Caco-2 (cell line): Measurements from ENCODE around the gene MAPK8IP3. TPM values are rescaled to one million over a fixed set of nuclear protein-coding genes. Genes with fewer than 3 reads are reported as not detected.
A peak's percentile ranks its signal among the peaks of the same experiment; 100 is the strongest.
"Not testable (repeated sequence)": the region's sequence is repeated elsewhere in the genome, so short reads cannot be mapped to it uniquely, and the experiment has no call there.

ENCODE experiments used
- BruUV-seq: library from RNA; stranded (reverse); fragments of 400-500 nt; replicated peaks from 2 replicates; lab custom pipeline; 2021; lab: Mats Ljungman, UMichigan
- CTCF ChIA-PET: fragments of 300-600 bp; sonication (Branson Sonifier 250); formaldehyde crosslinking; loops from one replicate; lab custom pipeline; 2022; ENCODE audit warnings: antibody characterized with exemption; lab: Charles Lee
- POLR2A ChIA-PET: fragments of 300-600 bp; sonication (Branson Sonifier 250); formaldehyde crosslinking; loops from one replicate; lab custom pipeline; 2022; ENCODE audit warnings: antibody characterized with exemption; lab: Charles Lee
- DNase-seq, 2 experiments: peaks; one replicate each; pipeline versions ENCODE4 v3.0.0 to v3.0.0-alpha.2; 2020 to 2022
- H3K27me3 ChIP-seq: replicated peaks from 2 replicates; pipeline ENCODE4 v1.6.0; 2011; ENCODE audit warnings: low read length; ENCODE audit not compliant: control insufficient read depth, insufficient read depth
- H3K36me3 ChIP-seq: 2 replicates; pipeline ENCODE4 v1.5.1; 2011; ENCODE audit warnings: low read length; ENCODE audit not compliant: control insufficient read depth, insufficient read depth
- H3K4me1 ChIP-seq: fragments of 250-450 bp; sonication (Bioruptor Pico); 2 replicates; pipeline ENCODE4 v1.5.1; 2020; ENCODE audit warnings: mild to moderate bottlenecking
- H3K4me3 ChIP-seq: 2 replicates; pipeline ENCODE4 v1.5.1; 2011; ENCODE audit warnings: low read depth, mild to moderate bottlenecking, control low read depth, low read length
- H3K9me3 ChIP-seq: fragments of 250-450 bp; sonication (Bioruptor Pico); 2 replicates; pipeline ENCODE4 v1.5.1; 2020; ENCODE audit warnings: mild to moderate bottlenecking, moderate library complexity
- H3K27ac Mint-ChIP-seq: one replicate; pipeline ENCODE4 v1.8.0; 2022; ENCODE audit warnings: mixed read lengths; ENCODE audit not compliant: unreplicated experiment
- H3K27me3 Mint-ChIP-seq: one replicate; pipeline ENCODE4 v1.8.0; 2022; ENCODE audit warnings: mixed read lengths; ENCODE audit not compliant: insufficient read depth, unreplicated experiment
- H3K36me3 Mint-ChIP-seq: one replicate; pipeline ENCODE4 v1.8.0; 2022; ENCODE audit warnings: mild to moderate bottlenecking, mixed read lengths; ENCODE audit not compliant: insufficient read depth, unreplicated experiment
- H3K4me1 Mint-ChIP-seq: one replicate; pipeline ENCODE4 v1.8.0; 2022; ENCODE audit warnings: low read depth, mixed read lengths; ENCODE audit not compliant: unreplicated experiment
- H3K4me3 Mint-ChIP-seq: one replicate; pipeline ENCODE4 v1.8.0; 2022; ENCODE audit warnings: mild to moderate bottlenecking, moderate library complexity, mixed read lengths; ENCODE audit not compliant: unreplicated experiment
- H3K9me3 Mint-ChIP-seq: one replicate; pipeline ENCODE4 v1.8.0; 2022; ENCODE audit warnings: mixed read lengths; ENCODE audit not compliant: unreplicated experiment
- intact Hi-C: fragments of 100-400 bp; cut with micrococcal nuclease; formaldehyde crosslinking; loops from one replicate; pipeline ENCODE4 v1.10.0; 2022; ENCODE audit not compliant: unreplicated experiment
- total RNA-seq: library from RNA; stranded (reverse); gene quantifications from 2 replicates; pipeline ENCODE4 v1.2.3, GENCODE V29; 2022
- TF ChIP-seq, protein P1 (sequence below), 2 experiments: fragments of 200-600 bp in 1 of 2; IDR thresholded peaks; 1 replicate in 1 of 2; 2 replicates in 1 of 2; pipeline versions ENCODE4 v1.5.1 to v1.8.0; 2011 to 2022; ENCODE audit warnings: antibody characterized with exemption in 1 of 2, control low read depth in 1 of 2, inconsistent platforms in 1 of 2, low read depth in 1 of 2, low read length in 1 of 2, mild to moderate bottlenecking in 1 of 2, moderate library complexity in 1 of 2; ENCODE audit not compliant: insufficient read depth in 1 of 2, severe bottlenecking in 1 of 2, unreplicated experiment in 1 of 2

Gene MAPK8IP3
- total RNA-seq, 1 experiment from 2014 or later: 60.5 TPM

DNA sequence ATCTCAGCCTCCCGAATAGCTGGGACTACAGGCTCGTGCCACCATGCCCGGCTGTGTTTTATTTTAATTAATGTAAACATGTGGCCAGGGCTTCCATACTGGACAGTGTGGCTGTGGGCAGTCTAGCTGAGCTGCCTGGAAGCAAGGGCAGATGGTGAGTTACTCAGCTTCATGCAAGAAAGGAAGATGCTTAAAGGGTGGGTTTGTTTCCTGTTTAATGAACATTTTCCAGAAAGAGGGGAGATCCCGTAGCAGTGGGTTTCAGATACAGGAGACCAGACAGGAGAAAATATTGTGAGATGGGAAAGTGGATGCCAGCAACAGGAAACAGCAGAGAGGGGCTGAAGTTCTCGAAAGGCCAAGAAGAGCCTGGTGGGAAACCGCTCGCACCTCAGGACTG, 7.3 kb downstream of the MAPK8IP3 start:
- no peaks in the 10 kb centered on the region for H3K36me3 ChIP-seq
- H3K27me3 ChIP-seq: no peaks in the 10 kb centered on the region
- TF ChIP-seq, protein P1, sequence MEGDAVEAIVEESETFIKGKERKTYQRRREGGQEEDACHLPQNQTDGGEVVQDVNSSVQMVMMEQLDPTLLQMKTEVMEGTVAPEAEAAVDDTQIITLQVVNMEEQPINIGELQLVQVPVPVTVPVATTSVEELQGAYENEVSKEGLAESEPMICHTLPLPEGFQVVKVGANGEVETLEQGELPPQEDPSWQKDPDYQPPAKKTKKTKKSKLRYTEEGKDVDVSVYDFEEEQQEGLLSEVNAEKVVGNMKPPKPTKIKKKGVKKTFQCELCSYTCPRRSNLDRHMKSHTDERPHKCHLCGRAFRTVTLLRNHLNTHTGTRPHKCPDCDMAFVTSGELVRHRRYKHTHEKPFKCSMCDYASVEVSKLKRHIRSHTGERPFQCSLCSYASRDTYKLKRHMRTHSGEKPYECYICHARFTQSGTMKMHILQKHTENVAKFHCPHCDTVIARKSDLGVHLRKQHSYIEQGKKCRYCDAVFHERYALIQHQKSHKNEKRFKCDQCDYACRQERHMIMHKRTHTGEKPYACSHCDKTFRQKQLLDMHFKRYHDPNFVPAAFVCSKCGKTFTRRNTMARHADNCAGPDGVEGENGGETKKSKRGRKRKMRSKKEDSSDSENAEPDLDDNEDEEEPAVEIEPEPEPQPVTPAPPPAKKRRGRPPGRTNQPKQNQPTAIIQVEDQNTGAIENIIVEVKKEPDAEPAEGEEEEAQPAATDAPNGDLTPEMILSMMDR (IDR thresholded peaks at IDR 0.05; ENCODE audit: insufficient read depth in 1 of 2, low read depth in 1 of 2, low read length in 1 of 2, severe bottlenecking in 1 of 2, unreplicated experiment in 1 of 2): no peak
- ChIA-PET CTCF (no interaction called here), POLR2A (no interaction called here)
- no peaks in the 10 kb centered on the region for H3K4me1 ChIP-seq
- no peak overlapping the region for H3K4me3 ChIP-seq
- H3K4me3 Mint-ChIP-seq: no peak overlapping the region
- no peak for DNase-seq
- intact Hi-C loops: no loop called here
- H3K9me3 Mint-ChIP-seq: no peaks in the 10 kb centered on the region
- no peaks in the 10 kb centered on the region for H3K4me1 Mint-ChIP-seq
- H3K36me3 Mint-ChIP-seq: no peaks in the 10 kb centered on the region
- no TSS peak for BruUV-seq
- H3K27me3 Mint-ChIP-seq: no peaks in the 10 kb centered on the region
- no peaks in the 10 kb centered on the region for H3K9me3 ChIP-seq
- H3K27ac Mint-ChIP-seq: no peak overlapping the region

- CTCF ChIA-PET: no interaction called here
- no peak overlapping the region for H3K27ac Mint-ChIP-seq
- H3K4me3 Mint-ChIP-seq: no peak overlapping the region
- intact Hi-C loops: no loop called here
- Histone ChIP-seq H3K36me3 (no peaks in the 10 kb centered on the region), H3K27me3 (no peaks in the 10 kb centered on the region), H3K9me3 (no peaks in the 10 kb centered on the region), H3K4me1 (no peaks in the 10 kb centered on the region), H3K4me3 (no peak overlapping the region)
- no peaks in the 10 kb centered on the region for H3K36me3 Mint-ChIP-seq
- TF ChIP-seq, protein P1 (IDR thresholded peaks at IDR 0.05; ENCODE audit: insufficient read depth in 1 of 2, low read depth in 1 of 2, low read length in 1 of 2, severe bottlenecking in 1 of 2, unreplicated experiment in 1 of 2): no peak
- no peaks in the 10 kb centered on the region for H3K9me3 Mint-ChIP-seq
- no peaks in the 10 kb centered on the region for H3K4me1 Mint-ChIP-seq
- POLR2A ChIA-PET: no interaction called here
- no peak for DNase-seq
- BruUV-seq: no TSS peak
- no peaks in the 10 kb centered on the region for H3K27me3 Mint-ChIP-seq
Observed at GRCh38 chr16:1713933-1714332, 7.9 kb downstream of the MAPK8IP3 start.

GRCh38 chr16:1715220-1715619, 9.2 kb downstream of the MAPK8IP3 start:
- no peaks in the 10 kb centered on the region for H3K27me3 ChIP-seq
- DNase-seq: no peak
- Mint-ChIP-seq H3K27me3 (no peaks in the 10 kb centered on the region), H3K4me1 (no peaks in the 10 kb centered on the region), H3K4me3 (no peak overlapping the region), H3K27ac (no peak overlapping the region), H3K36me3 (peaks cover 8% of the 10 kb centered on the region), H3K9me3 (no peaks in the 10 kb centered on the region)
- no peaks in the 10 kb centered on the region for H3K9me3 ChIP-seq
- BruUV-seq: no TSS peak
- intact Hi-C loops: no loop called here
- no peaks in the 10 kb centered on the region for H3K36me3 ChIP-seq
- TF ChIP-seq, protein P1 (IDR thresholded peaks at IDR 0.05; ENCODE audit: insufficient read depth in 1 of 2, low read depth in 1 of 2, low read length in 1 of 2, severe bottlenecking in 1 of 2, unreplicated experiment in 1 of 2): no peak
- H3K4me3 ChIP-seq: no peak overlapping the region
- no peaks in the 10 kb centered on the region for H3K4me1 ChIP-seq
- ChIA-PET CTCF (no interaction called here), POLR2A (no interaction called here)

GRCh38 chr16:1718236-1718635, 12.2 kb downstream of the MAPK8IP3 start:
- DNase-seq, H3K9me3 Mint-ChIP-seq, H3K27me3 Mint-ChIP-seq, intact Hi-C loops, BruUV-seq, POLR2A ChIA-PET, H3K4me3 Mint-ChIP-seq, H3K4me1 Mint-ChIP-seq, H3K4me1 ChIP-seq, CTCF ChIA-PET, H3K4me3 ChIP-seq, H3K27me3 ChIP-seq, H3K27ac Mint-ChIP-seq, H3K9me3 ChIP-seq, H3K36me3 ChIP-seq: not testable (repeated sequence)
- H3K36me3 Mint-ChIP-seq: peaks cover 19% of the 10 kb centered on the region

DNA sequence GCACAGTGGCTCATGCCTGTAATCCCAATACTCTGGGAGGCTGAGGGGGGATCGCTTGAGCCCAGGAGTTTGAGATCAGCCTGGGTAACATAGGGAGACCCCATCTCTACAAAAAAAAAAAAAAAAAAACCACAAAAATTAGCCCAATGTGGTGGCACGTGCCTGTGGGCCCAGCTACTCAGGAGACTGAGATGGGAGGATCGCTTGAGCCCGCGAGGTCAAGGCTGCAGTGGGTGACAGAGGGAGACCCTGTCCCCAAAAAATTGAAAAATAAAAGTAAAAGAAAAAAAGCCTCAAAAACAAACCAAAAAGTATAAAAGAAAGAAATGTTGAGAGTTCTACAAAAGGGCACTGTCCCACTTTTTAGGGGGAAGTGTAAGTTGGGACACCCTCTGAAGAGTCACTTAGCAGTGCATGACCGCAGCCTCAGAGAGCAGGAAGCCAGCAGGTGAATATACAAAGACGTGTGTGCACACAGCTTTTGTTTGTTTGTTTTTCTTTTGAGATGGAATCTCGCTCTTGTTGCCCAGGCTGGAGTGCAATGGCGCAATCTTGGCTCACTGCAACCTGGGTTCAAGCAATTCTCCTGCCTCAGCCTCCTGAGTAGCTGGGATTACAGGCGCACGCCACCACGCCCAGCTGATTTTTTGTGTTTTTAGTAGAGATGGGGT, 13.7 kb downstream of the MAPK8IP3 start:
- H3K27me3 ChIP-seq, CTCF ChIA-PET, BruUV-seq, H3K4me1 Mint-ChIP-seq, H3K36me3 ChIP-seq, H3K27ac Mint-ChIP-seq, intact Hi-C loops, H3K9me3 Mint-ChIP-seq, H3K4me3 Mint-ChIP-seq, H3K4me3 ChIP-seq, H3K4me1 ChIP-seq, H3K27me3 Mint-ChIP-seq, H3K9me3 ChIP-seq: not testable (repeated sequence)
- POLR2A ChIA-PET: interaction anchor here (1.0 kb wide), 1 partner anchor 14 kb away, joined by 3 read pairs; the partner anchor contains the start of gene MAPK8IP3
- peaks cover 19% of the 10 kb centered on the region for H3K36me3 Mint-ChIP-seq
- peak in 1 of 2 experiments; percentile 9 for DNase-seq
